Esophagus (tissue), 2 donors: Measurements from ENCODE around the gene SEMA4D. TPM values are rescaled to one million over a fixed set of nuclear protein-coding genes. Genes with fewer than 3 reads are reported as not detected.

Experiments used
- H3K27ac ChIP-seq, 2 donors: one replicate each; pipeline ENCODE4 v1.5.1; 2013; ENCODE audit warnings: low read depth in 2 of 2, mild to moderate bottlenecking in 2 of 2, inconsistent platforms in 1 of 2, low read length in 1 of 2, moderate library complexity in 1 of 2
- H3K27me3 ChIP-seq, 2 donors: one replicate each; pipeline ENCODE4 v1.6.1; 2013; ENCODE audit warnings: low read length in 2 of 2, control low read depth in 1 of 2, mild to moderate bottlenecking in 1 of 2; ENCODE audit not compliant: insufficient read depth in 2 of 2, control insufficient read depth in 1 of 2
- H3K36me3 ChIP-seq, 2 donors: one replicate each; pipeline ENCODE4 v1.6.1; 2013; ENCODE audit warnings: low read length in 1 of 2; ENCODE audit not compliant: control insufficient read depth in 2 of 2, insufficient read depth in 2 of 2
- H3K4me1 ChIP-seq, 2 donors: one replicate each; pipeline ENCODE4 v1.6.1; 2013; ENCODE audit warnings: low read length in 1 of 2; ENCODE audit not compliant: control insufficient read depth in 2 of 2, insufficient read depth in 2 of 2
- H3K4me3 ChIP-seq, 2 donors: one replicate each; pipeline ENCODE4 v1.5.1; 2013; ENCODE audit warnings: low read length in 2 of 2, mild to moderate bottlenecking in 2 of 2, low read depth in 1 of 2, moderate library complexity in 1 of 2
- H3K9me3 ChIP-seq, 2 donors: one replicate each; pipeline ENCODE4 v1.6.1; 2013; ENCODE audit warnings: mild to moderate bottlenecking in 2 of 2, low read depth in 1 of 2, low read length in 1 of 2, moderate library complexity in 1 of 2; ENCODE audit not compliant: control insufficient read depth in 2 of 2, insufficient read depth in 1 of 2
- WGBS, 2 donors: extraction: QIAGEN DNeasy Blood & Tissue Kit; methylation state at CpG; one replicate each; pipeline ENCODE4 v1.1.7; 2013; 5-methylcytosine and 5-hydroxymethylcytosine counted together
- polyA plus RNA-seq, 2 donors: library from polyadenylated mRNA; stranded (reverse); fragments of 200-250 nt; gene quantifications; one replicate each; pipeline ENCODE4 v1.2.3, GENCODE V29; 2013
- donor health status: healthy with polysubstance abuse.
- donor health status: Bipolar disorder and iron deficiency.

The SEMA4D gene
- polyA plus RNA-seq, 2 donors = 17.1 to 33.4 TPM

GRCh38 chr9:89426384-89426961 lies 71.4 kb downstream of the SEMA4D start:
- Histone ChIP-seq H3K4me1 (peaks cover 9 to 33% of the 10 kb centered on the region in 2 donors), H3K27ac (no peak overlapping the region), H3K4me3 (no peak overlapping the region), H3K36me3 (peaks cover 0 to 10% of the 10 kb centered on the region in 2 donors), H3K9me3 (no peaks in the 10 kb centered on the region), H3K27me3 (no peaks in the 10 kb centered on the region)
- 71 to 72% methylated on average over 14 of the region's 14 CpGs for WGBS, 2 donors

GRCh38 chr9:89425921-89426383 lies 72.0 kb downstream of the SEMA4D start:
- 75 to 81% methylated on average over 7 of the region's 7 CpGs for WGBS, 2 donors
- Histone ChIP-seq H3K27ac (no peak overlapping the region), H3K4me1 (peaks cover 9 to 36% of the 10 kb centered on the region in 2 donors)

GRCh38 chr9:89425024-89425805 lies 72.7 kb downstream of the SEMA4D start:
- H3K27ac ChIP-seq = no peak overlapping the region
- H3K4me3 ChIP-seq = no peak overlapping the region
- WGBS, 2 donors = 61 to 67% methylated on average over 9 of the region's 9 CpGs
- H3K27me3 ChIP-seq = no peaks in the 10 kb centered on the region
- H3K4me1 ChIP-seq = peaks cover 9 to 33% of the 10 kb centered on the region in 2 donors
- no peaks in the 10 kb centered on the region for H3K9me3 ChIP-seq
- H3K36me3 ChIP-seq = peaks cover 0 to 10% of the 10 kb centered on the region in 2 donors

More at GRCh38 chr9:89425921-89426383, 72.0 kb downstream of the SEMA4D start:
- Histone ChIP-seq H3K36me3 (peaks cover 0 to 10% of the 10 kb centered on the region in 2 donors), H3K4me3 (no peak overlapping the region), H3K9me3 (no peaks in the 10 kb centered on the region), H3K27me3 (no peaks in the 10 kb centered on the region)

GRCh38 chr9:89422151-89422975 lies 75.5 kb downstream of the SEMA4D start:
- no peaks in the 10 kb centered on the region for H3K27me3 ChIP-seq
- peaks cover 0 to 9% of the 10 kb centered on the region in 2 donors for H3K36me3 ChIP-seq
- 78 to 81% methylated on average over 16 of the region's 16 CpGs for WGBS, 2 donors
- H3K4me1 ChIP-seq = peaks cover 9 to 19% of the 10 kb centered on the region in 2 donors
- peak overlapping the region in 1 of 2 donors; percentile 1 for H3K27ac ChIP-seq
- H3K9me3 ChIP-seq = no peaks in the 10 kb centered on the region
- H3K4me3 ChIP-seq = no peak overlapping the region

- Histone ChIP-seq H3K27ac (no peak overlapping the region), H3K4me3 (no peak overlapping the region), H3K36me3 (peaks cover 0 to 9% of the 10 kb centered on the region in 2 donors), H3K27me3 (no peaks in the 10 kb centered on the region), H3K4me1 (peaks cover 9 to 19% of the 10 kb centered on the region in 2 donors), H3K9me3 (no peaks in the 10 kb centered on the region)
- 83 to 87% methylated on average over 6 of the region's 6 CpGs for WGBS, 2 donors
Observed at GRCh38 chr9:89421595-89421994, 76.3 kb downstream of the SEMA4D start.

- peaks cover 5 to 10% of the 10 kb centered on the region in 2 donors for H3K4me1 ChIP-seq
- peaks cover 0 to 13% of the 10 kb centered on the region in 2 donors for H3K36me3 ChIP-seq
- peak overlapping the region in 1 of 2 donors; percentile 19 for H3K27ac ChIP-seq
- WGBS, 2 donors = 80 to 84% methylated on average over 9 of the region's 9 CpGs
- H3K9me3 ChIP-seq = no peaks in the 10 kb centered on the region
- no peak overlapping the region for H3K4me3 ChIP-seq
- no peaks in the 10 kb centered on the region for H3K27me3 ChIP-seq
Observed at GRCh38 chr9:89420397-89421178, 77.3 kb downstream of the SEMA4D start.

GRCh38 chr9:89419978-89420394 lies 77.9 kb downstream of the SEMA4D start:
- H3K9me3 ChIP-seq = no peaks in the 10 kb centered on the region
- no peak overlapping the region for H3K4me3 ChIP-seq
- H3K27ac ChIP-seq = no peak overlapping the region
- peaks cover 2 to 4% of the 10 kb centered on the region in 2 donors for H3K4me1 ChIP-seq
- no peaks in the 10 kb centered on the region for H3K27me3 ChIP-seq
- WGBS, 2 donors = 70 to 77% methylated on average over 6 of the region's 6 CpGs
- H3K36me3 ChIP-seq = peaks cover 0 to 13% of the 10 kb centered on the region in 2 donors

GRCh38 chr9:89418882-89419640 lies 78.9 kb downstream of the SEMA4D start:
- Histone ChIP-seq H3K27me3 (no peaks in the 10 kb centered on the region), H3K36me3 (peaks cover 0 to 12% of the 10 kb centered on the region in 2 donors), H3K9me3 (no peaks in the 10 kb centered on the region), H3K4me1 (peaks cover 2 to 4% of the 10 kb centered on the region in 2 donors), H3K27ac (peak overlapping the region in 1 of 2 donors; percentile 8), H3K4me3 (no peak overlapping the region)
- 66 to 70% methylated on average over 21 of the region's 21 CpGs for WGBS, 2 donors
